SK-N-SH (cell line): ENCODE results near the gene NAA40. TPM values are rescaled to one million over a fixed set of nuclear protein-coding genes. Genes with fewer than 3 reads are reported as not detected.
A peak's percentile ranks its signal among the peaks of the same experiment; 100 is the strongest.

Source experiments
- CTCF ChIA-PET: fragments of 300-600, 350-600 bp; formaldehyde crosslinking; extraction: SDS; loops from one replicate; lab custom pipeline; 2021; lab: Yijun Ruan, JAX
- POLR2A ChIA-PET: fragments of 350-600 bp; sonication (Branson Sonifier 250); formaldehyde crosslinking; extraction: SDS; loops from one replicate; lab custom pipeline; 2020; ENCODE audit warnings: antibody characterized with exemption, inconsistent platforms; lab: Yijun Ruan, JAX
- DNase-seq: peaks from one replicate; pipeline ENCODE4 v3.0.0; 2012
- H2AFZ ChIP-seq: fragments of 200-600 bp; sonication (generic); 2 replicates; pipeline ENCODE4 v1.8.1; 2016; ENCODE audit warnings: antibody characterized with exemption, mild to moderate bottlenecking, low read depth
- H3F3A ChIP-seq: fragments of 200-600 bp; sonication (generic); replicated peaks from 2 replicates; pipeline ENCODE3; 2016; ENCODE audit warnings: antibody characterized with exemption, mild to moderate bottlenecking; ENCODE audit not compliant: insufficient read depth
- H3K27ac ChIP-seq, 2 experiments: fragments of 200-500 bp in 1 of 2; fragments of 200-600 bp in 1 of 2; sonication (Bioruptor generic) in 1 of 2; sonication (generic), shearing (Covaris generic) in 1 of 2; 2 replicates each; pipeline versions ENCODE4 v1.5.1 to v1.6.1; 2014 to 2016; ENCODE audit warnings: low read depth in 2 of 2, inconsistent platforms in 1 of 2, low read length in 1 of 2, mild to moderate bottlenecking in 1 of 2, mixed read lengths in 1 of 2
- H3K27me3 ChIP-seq: fragments of 200-600 bp; sonication (generic), shearing (Covaris generic); 2 replicates; pipeline ENCODE4 v1.6.1; 2016; ENCODE audit warnings: mixed run types; ENCODE audit not compliant: insufficient read depth
- H3K36me3 ChIP-seq, 2 experiments: fragments of 200-500 bp in 1 of 2; fragments of 200-600 bp in 1 of 2; sonication (Bioruptor generic) in 1 of 2; sonication (generic) in 1 of 2; replicated peaks in 1 of 2; 2 replicates each; pipeline versions ENCODE3 to v1.5.1; 2014 to 2016; ENCODE audit warnings: low read length in 1 of 2, mild to moderate bottlenecking in 1 of 2; ENCODE audit not compliant: insufficient read depth in 2 of 2, control insufficient read depth in 1 of 2
- H3K4me1 ChIP-seq, 2 experiments: fragments of 200-500 bp in 1 of 2; fragments of 200-600 bp in 1 of 2; sonication (Bioruptor generic) in 1 of 2; sonication (generic), shearing (Covaris generic) in 1 of 2; 2 replicates each; pipeline versions ENCODE4 v1.5.1 to v1.6.1; 2014 to 2016; ENCODE audit warnings: low read depth in 1 of 2, low read length in 1 of 2, mixed run types in 1 of 2; ENCODE audit not compliant: insufficient read depth in 2 of 2, control insufficient read depth in 1 of 2
- H3K4me2 ChIP-seq: fragments of 200-600 bp; sonication (generic), shearing (Covaris generic); 2 replicates; pipeline ENCODE4 v1.6.1; 2017; ENCODE audit warnings: mixed run types
- H3K4me3 ChIP-seq, 2 experiments: fragments of 200-500 bp in 1 of 2; fragments of 200-600 bp in 1 of 2; sonication (Bioruptor generic) in 1 of 2; sonication (generic), shearing (Covaris generic) in 1 of 2; 2 replicates each; pipeline versions ENCODE4 v1.5.1 to v1.8.1; 2014 to 2016; ENCODE audit warnings: low read depth in 2 of 2, inconsistent platforms in 1 of 2, low read length in 1 of 2, mild to moderate bottlenecking in 1 of 2, mixed read lengths in 1 of 2, moderate library complexity in 1 of 2
- H3K79me2 ChIP-seq: fragments of 200-600 bp; sonication (generic); 2 replicates; pipeline ENCODE4 v1.8.1; 2017; ENCODE audit warnings: mild to moderate bottlenecking; ENCODE audit not compliant: insufficient read depth
- H3K9ac ChIP-seq: fragments of 200-600 bp; sonication (generic); 2 replicates; pipeline ENCODE4 v1.6.1; 2017; ENCODE audit warnings: mixed run types
- H3K9me2 ChIP-seq: fragments of 200-600 bp; sonication (generic); 2 replicates; pipeline ENCODE4 v1.6.1; 2017; ENCODE audit warnings: mixed run types
- H3K9me3 ChIP-seq: fragments of 200-600 bp; sonication (generic); 2 replicates; pipeline ENCODE4 v1.6.1; 2017; ENCODE audit warnings: mixed run types, mild to moderate bottlenecking, moderate library complexity
- H4K20me1 ChIP-seq: fragments of 200-600 bp; sonication (generic); 2 replicates; pipeline ENCODE4 v1.6.1; 2017; ENCODE audit warnings: mild to moderate bottlenecking, mixed run types; ENCODE audit not compliant: insufficient read depth
- FOSL2 ChIP-seq: IDR thresholded peaks from 2 replicates; pipeline ENCODE4 v1.4.0; 2012; ENCODE audit warnings: low read depth, mild to moderate bottlenecking, moderate library complexity, borderline replicate concordance
- FOXM1 ChIP-seq: IDR thresholded peaks from 2 replicates; pipeline ENCODE4 v1.4.0; 2012; ENCODE audit warnings: low read depth, mild to moderate bottlenecking
- JUND ChIP-seq: IDR thresholded peaks from 2 replicates; pipeline ENCODE4 v1.4.0; 2012
- MEF2A ChIP-seq: IDR thresholded peaks from 2 replicates; pipeline ENCODE4 v1.4.0; 2012; ENCODE audit warnings: low read depth, borderline replicate concordance
- MXI1 ChIP-seq: IDR thresholded peaks from 2 replicates; pipeline ENCODE4 v1.6.1; 2012; ENCODE audit warnings: mild to moderate bottlenecking, low read depth, low read length, improper control_type of control experiment
- RAD21 ChIP-seq: IDR thresholded peaks from 2 replicates; pipeline ENCODE4 v1.6.1; 2012; ENCODE audit warnings: mild to moderate bottlenecking, low read length
- RCOR1 ChIP-seq: fragments of 150-350 bp; IDR thresholded peaks from 2 replicates; pipeline ENCODE4 v1.6.1; 2017; ENCODE audit warnings: antibody characterized with exemption, low read length
- RFX5 ChIP-seq: IDR thresholded peaks from 2 replicates; pipeline ENCODE4 v1.6.1; 2012; ENCODE audit warnings: mild to moderate bottlenecking, improper control_type of control experiment, low read length
- SMC3 ChIP-seq: IDR thresholded peaks from 2 replicates; pipeline ENCODE4 v1.6.1; 2012; ENCODE audit warnings: low read depth, low read length, improper control_type of control experiment
- USF2 ChIP-seq: fragments of 150-350 bp; IDR thresholded peaks from 2 replicates; pipeline ENCODE4 v1.6.1; 2017; ENCODE audit warnings: antibody characterized with exemption, low read length, low read depth, borderline replicate concordance
- WGBS: methylation state at CpG from one replicate; pipeline ENCODE4 v1.1.6; 2017; ENCODE audit warnings: low lambda C conversion rate; 5-methylcytosine and 5-hydroxymethylcytosine counted together
- polyA plus RNA-seq, 3 experiments: library from polyadenylated mRNA; depleted of rRNA; stranded (reverse); fragments of >200 nt; gene quantifications; 2 replicates each; pipeline ENCODE4 v1.2.3, GENCODE V29; 2012
- TF ChIP-seq, protein P1 (sequence below): IDR thresholded peaks from 2 replicates; pipeline ENCODE4 v1.4.0; 2012; ENCODE audit warnings: low read depth, borderline replicate concordance
- TF ChIP-seq, protein P2 (sequence below): fragments of 150-350 bp; IDR thresholded peaks from 2 replicates; pipeline ENCODE4 v1.6.1; 2016; ENCODE audit warnings: mild to moderate bottlenecking, low read depth, low read length
- TF ChIP-seq, protein P3 (sequence below): fragments of 200-600 bp; sonication (generic); IDR thresholded peaks from 2 replicates; pipeline ENCODE4 v1.6.1; 2017; ENCODE audit warnings: antibody characterized with exemption, mild to moderate bottlenecking, moderate library complexity

The NAA40 gene
- polyA plus RNA-seq, 1 of the 3 experiments (the other 2 are of a cell fraction) = 33.0 TPM

DNA sequence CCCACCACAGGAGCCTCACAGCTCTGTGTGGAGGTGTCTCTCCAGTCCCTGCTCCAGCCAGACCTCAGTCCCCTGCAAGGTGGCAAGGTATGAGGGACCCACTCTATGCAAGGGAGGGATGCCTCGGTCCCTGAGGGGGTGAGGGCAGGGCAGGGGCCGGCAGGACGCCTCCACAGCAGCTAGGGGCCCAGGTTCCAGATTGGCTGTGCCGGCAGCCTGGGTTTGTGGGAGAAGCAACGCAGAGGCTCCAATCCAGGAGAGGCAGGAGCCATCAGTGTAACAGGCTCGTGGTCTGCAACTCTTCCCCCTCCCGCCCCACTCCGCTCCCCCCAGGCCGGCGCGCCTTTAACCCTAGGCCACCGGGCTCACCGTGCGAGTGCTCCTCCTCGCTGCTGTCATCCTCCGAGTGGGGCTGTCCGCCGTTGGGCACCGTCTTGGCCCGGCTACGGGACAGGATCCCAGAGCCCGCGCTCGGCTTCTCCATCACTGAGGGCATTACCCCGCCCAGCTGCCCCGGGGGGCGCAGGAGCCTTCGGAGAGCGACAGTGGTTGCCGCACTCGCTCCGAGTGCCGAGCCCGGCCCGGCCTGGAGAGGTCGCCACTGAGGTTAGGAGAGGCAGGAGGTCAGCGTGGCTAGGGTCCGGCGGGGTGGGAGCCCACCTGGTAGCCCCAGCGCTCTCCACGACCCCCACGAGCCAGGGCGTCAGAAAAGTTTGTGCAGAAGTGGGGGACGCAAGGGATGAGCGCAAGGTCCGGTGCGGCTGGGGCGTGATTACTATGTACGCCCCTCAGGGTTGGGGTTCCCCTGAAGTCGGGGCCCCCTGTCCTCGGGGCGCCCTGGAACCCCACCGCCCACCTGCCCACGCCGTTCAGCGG, 22.6 kb upstream of the NAA40 start:
- peak overlapping the region; percentile 84 for H3K4me2 ChIP-seq
- no peaks in the 10 kb centered on the region for H3K79me2 ChIP-seq
- no peaks in the 10 kb centered on the region for H3K9me3 ChIP-seq
- no peaks in the 10 kb centered on the region for H3F3A ChIP-seq
- H3K9ac ChIP-seq = no peak overlapping the region
- peak overlapping the region; percentile 58 to 64 for H3K4me3 ChIP-seq
- CTCF ChIA-PET = interaction anchor here (0.5 to 6.7 kb wide), 15 partner anchors 9 to 232 kb away, joined by 3 to 113 read pairs (median 3); partner anchors contain the start of genes MARK2 and NAA40
- POLR2A ChIA-PET = interaction anchor here (0.7 to 2.2 kb wide), 4 partner anchors 23 to 231 kb away, joined by 4 to 12 read pairs (median 6); partner anchors contain the start of gene NAA40
- no peaks in the 10 kb centered on the region for H3K27me3 ChIP-seq
- no peaks in the 10 kb centered on the region for H4K20me1 ChIP-seq
- H2AFZ ChIP-seq = no peak overlapping the region
- TF ChIP-seq, protein P1, sequence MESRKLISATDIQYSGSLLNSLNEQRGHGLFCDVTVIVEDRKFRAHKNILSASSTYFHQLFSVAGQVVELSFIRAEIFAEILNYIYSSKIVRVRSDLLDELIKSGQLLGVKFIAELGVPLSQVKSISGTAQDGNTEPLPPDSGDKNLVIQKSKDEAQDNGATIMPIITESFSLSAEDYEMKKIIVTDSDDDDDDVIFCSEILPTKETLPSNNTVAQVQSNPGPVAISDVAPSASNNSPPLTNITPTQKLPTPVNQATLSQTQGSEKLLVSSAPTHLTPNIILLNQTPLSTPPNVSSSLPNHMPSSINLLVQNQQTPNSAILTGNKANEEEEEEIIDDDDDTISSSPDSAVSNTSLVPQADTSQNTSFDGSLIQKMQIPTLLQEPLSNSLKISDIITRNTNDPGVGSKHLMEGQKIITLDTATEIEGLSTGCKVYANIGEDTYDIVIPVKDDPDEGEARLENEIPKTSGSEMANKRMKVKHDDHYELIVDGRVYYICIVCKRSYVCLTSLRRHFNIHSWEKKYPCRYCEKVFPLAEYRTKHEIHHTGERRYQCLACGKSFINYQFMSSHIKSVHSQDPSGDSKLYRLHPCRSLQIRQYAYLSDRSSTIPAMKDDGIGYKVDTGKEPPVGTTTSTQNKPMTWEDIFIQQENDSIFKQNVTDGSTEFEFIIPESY = no peak
- TF ChIP-seq USF2 (no peak), SMC3 (peak; percentile 57), MXI1 (0 out of 2 replicates have a peak, but pooled peaks have one; percentile 40), RAD21 (peak; percentile 58), RCOR1 (no peak), JUND (no peak), FOXM1 (no peak), RFX5 (no peak), FOSL2 (no peak), MEF2A (no peak)
- TF ChIP-seq, protein P2, sequence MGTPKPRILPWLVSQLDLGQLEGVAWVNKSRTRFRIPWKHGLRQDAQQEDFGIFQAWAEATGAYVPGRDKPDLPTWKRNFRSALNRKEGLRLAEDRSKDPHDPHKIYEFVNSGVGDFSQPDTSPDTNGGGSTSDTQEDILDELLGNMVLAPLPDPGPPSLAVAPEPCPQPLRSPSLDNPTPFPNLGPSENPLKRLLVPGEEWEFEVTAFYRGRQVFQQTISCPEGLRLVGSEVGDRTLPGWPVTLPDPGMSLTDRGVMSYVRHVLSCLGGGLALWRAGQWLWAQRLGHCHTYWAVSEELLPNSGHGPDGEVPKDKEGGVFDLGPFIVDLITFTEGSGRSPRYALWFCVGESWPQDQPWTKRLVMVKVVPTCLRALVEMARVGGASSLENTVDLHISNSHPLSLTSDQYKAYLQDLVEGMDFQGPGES = no peak
- TF ChIP-seq, protein P3, sequence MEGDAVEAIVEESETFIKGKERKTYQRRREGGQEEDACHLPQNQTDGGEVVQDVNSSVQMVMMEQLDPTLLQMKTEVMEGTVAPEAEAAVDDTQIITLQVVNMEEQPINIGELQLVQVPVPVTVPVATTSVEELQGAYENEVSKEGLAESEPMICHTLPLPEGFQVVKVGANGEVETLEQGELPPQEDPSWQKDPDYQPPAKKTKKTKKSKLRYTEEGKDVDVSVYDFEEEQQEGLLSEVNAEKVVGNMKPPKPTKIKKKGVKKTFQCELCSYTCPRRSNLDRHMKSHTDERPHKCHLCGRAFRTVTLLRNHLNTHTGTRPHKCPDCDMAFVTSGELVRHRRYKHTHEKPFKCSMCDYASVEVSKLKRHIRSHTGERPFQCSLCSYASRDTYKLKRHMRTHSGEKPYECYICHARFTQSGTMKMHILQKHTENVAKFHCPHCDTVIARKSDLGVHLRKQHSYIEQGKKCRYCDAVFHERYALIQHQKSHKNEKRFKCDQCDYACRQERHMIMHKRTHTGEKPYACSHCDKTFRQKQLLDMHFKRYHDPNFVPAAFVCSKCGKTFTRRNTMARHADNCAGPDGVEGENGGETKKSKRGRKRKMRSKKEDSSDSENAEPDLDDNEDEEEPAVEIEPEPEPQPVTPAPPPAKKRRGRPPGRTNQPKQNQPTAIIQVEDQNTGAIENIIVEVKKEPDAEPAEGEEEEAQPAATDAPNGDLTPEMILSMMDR = peak; percentile 61
- WGBS = no CpG with 5 or more reads among the region's 56 CpGs
- H3K36me3 ChIP-seq = peaks cover 0 to 7% of the 10 kb centered on the region in 2 experiments
- H3K4me1 ChIP-seq = peaks cover 4 to 46% of the 10 kb centered on the region in 2 experiments; a peak in 3 of 4 replicates
- peak; percentile 91 for DNase-seq
- H3K9me2 ChIP-seq = no peaks in the 10 kb centered on the region
- H3K27ac ChIP-seq = peak overlapping the region in 1 of 2 experiments; percentile 98; a peak in 2 of 4 replicates
